ENCODE results near the gene ADCY9.
"Not testable (repeated sequence)": the region's sequence is repeated elsewhere in the genome, so short reads cannot be mapped to it uniquely, and the experiment has no call there.

Gene ADCY9

DNA sequence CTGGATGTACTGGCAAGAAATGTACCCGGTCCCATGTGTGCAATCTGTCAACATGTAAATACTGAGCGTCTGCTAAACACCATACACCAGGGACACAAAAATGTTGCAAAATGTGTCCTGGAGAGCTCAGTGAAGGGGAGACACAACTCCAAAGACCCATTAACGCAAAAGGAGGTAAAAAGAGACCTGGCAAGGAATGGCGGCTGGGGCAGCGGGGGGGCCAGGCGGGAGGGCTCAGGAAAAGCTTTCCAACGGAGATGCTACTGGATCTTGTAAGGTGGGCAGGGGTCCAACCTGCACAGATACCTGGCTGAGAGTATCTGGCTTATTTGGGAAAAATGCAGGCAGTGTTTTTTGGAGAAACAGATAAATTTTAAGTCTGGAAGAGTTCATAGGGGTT lies 40.7 kb downstream of the ADCY9 start:
- DNase-seq (ENCODE audit: low spot score) = no peak
- ChIA-PET CTCF (interaction anchor here (0.5 kb wide), 1 partner anchor 36 kb away, joined by 3 read pairs; no protein-coding TSS in a partner anchor), POLR2A (ENCODE audit: low non-redundant PET) (no interaction called here)
- TF ChIP-seq, protein P1, sequence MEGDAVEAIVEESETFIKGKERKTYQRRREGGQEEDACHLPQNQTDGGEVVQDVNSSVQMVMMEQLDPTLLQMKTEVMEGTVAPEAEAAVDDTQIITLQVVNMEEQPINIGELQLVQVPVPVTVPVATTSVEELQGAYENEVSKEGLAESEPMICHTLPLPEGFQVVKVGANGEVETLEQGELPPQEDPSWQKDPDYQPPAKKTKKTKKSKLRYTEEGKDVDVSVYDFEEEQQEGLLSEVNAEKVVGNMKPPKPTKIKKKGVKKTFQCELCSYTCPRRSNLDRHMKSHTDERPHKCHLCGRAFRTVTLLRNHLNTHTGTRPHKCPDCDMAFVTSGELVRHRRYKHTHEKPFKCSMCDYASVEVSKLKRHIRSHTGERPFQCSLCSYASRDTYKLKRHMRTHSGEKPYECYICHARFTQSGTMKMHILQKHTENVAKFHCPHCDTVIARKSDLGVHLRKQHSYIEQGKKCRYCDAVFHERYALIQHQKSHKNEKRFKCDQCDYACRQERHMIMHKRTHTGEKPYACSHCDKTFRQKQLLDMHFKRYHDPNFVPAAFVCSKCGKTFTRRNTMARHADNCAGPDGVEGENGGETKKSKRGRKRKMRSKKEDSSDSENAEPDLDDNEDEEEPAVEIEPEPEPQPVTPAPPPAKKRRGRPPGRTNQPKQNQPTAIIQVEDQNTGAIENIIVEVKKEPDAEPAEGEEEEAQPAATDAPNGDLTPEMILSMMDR (conservative IDR thresholded peaks at IDR 0.05; ENCODE audit: low read depth) = no peak
- H3K27ac ChIP-seq = no peak overlapping the region

DNA sequence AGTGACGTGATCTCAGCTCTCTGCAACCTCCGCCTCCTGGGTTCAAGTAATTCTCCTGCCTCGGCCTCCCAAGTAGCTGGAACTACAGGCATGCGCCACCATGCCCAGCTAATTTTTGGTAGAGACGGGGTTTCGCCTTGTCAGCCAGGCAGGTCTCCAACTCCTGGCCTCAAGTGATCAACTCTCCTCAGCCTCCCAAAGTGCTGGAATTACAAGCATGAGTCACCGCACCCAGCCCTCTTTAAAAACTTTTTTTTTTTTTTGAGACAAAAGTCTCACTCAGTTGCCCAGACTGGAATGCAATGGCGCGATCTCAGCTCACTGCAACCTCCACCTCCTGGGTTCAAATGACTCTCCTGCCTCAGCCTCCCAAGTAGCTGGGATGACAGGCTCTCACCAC lies 43.1 kb downstream of the ADCY9 start:
- CTCF ChIA-PET; DNase-seq (ENCODE audit: low spot score); POLR2A ChIA-PET (ENCODE audit: low non-redundant PET): not testable (repeated sequence)
- H3K27ac ChIP-seq = peak overlapping the region; percentile 20; the same call in 1 of the 2 replicates

DNA sequence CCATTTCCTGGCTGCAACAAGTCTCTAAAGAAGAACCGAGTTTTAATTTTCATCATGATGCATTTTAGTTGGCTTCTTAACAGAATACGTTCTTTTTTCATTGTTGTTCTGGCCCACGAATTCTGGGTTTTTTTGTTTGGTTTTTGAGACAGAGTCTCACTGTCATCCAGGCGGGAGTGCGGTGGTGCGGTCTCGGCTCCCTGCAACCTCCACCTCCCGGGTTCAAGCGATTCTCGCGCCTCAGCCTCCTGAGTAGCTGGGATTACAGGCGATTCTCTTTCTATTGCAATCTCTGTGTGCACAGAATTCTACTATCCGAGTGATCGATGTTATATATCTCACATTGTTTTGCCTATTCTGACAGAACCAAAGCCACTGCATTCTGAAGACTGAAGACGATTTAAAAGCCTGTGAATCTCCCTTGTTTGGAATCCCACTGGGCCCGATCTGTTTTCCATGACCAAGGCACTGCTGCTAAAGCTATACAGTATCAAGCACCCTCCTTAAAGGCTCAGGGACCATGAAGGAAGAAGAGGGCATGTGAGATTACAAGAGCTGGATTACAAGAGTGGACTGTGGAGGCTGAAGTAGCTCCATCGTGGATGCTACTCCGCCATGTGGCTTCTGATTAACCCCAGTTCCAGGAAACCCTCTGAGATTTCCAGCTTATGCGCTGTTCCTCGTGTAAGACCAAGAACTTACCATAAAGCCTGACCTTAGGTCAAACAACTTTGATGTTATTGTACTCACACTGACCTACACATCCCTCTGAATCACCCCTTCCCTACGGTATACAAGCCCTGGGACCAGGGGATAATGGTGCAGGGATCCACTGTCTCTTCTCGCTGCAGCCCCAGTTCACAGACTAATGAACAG lies 44.3 kb downstream of the ADCY9 start:
- no peak for DNase-seq (ENCODE audit: low spot score)
- ChIA-PET POLR2A (ENCODE audit: low non-redundant PET) (no interaction called here), CTCF (interaction anchor here (0.5 to 0.6 kb wide), 2 partner anchors 11 to 240 kb away, joined by 3 to 4 read pairs; no protein-coding TSS in a partner anchor)
- TF ChIP-seq, protein P1 (conservative IDR thresholded peaks at IDR 0.05; ENCODE audit: low read depth) = no peak
- no peak overlapping the region for H3K27ac ChIP-seq

DNA sequence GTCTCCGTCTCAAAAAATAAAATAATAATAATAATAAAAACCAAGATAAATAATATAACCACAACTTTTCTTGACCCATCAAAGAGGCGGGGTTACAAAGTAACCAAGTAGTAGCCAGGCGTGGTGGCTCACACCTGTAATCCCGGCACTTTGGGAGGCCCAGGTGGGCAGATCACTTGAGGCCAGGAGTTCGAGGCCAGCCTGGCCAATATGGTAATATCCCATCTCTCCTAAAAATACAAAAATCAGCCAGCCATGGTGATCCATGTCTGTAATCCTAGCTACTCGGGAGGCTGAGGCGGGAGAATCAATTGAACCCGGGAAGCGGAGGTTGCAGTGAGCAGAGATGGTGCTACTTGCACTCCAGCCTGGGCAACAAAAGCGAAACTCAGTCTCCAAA lies 45.3 kb downstream of the ADCY9 start:
- POLR2A ChIA-PET (ENCODE audit: low non-redundant PET) = no interaction called here

DNA sequence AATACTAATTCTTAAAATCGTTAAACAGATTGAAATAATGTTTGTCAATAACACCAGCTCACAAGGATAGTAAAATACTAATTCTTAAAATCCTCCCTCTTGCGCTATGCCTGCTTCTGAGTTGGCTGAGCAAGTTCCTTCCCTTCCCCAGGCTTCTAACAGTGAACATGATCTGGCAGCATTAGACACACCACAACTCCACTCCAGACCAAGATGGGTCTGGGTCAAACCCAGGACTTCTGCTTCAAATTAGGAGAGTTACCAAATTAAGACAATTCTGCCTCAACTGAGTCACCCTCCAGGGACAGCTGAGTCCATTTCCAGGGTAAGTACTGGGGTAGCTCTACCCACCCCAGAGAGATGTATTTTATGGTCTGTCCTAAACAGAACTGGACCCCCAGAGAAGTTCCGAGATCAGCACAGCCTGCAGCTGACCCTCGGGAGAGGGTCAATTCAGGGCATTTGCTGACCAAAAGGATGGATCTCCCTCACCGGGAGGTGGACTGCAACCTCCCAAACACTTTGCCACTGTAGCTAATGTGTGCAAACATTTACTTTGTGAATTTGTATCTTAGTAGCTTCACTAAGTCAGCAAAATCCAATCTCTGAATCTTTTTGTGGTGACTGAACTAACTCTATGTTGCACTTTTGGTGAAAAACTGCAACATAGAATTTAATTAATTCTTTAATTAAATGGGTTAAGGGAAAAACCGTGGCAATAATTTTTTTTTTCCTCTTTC lies 48.8 kb downstream of the ADCY9 start:
- TF ChIP-seq, protein P1 (conservative IDR thresholded peaks at IDR 0.05; ENCODE audit: low read depth) = no peak
- CTCF ChIA-PET = interaction anchor here (0.6 kb wide), 1 partner anchor 69 kb away, joined by 4 read pairs; no protein-coding TSS in a partner anchor
- no peak for DNase-seq (ENCODE audit: low spot score)
- H3K27ac ChIP-seq = no peak overlapping the region
- POLR2A ChIA-PET (ENCODE audit: low non-redundant PET) = no interaction called here

More for the DNA sequence above, 45.3 kb downstream of the ADCY9 start:
- TF ChIP-seq, protein P1 (conservative IDR thresholded peaks at IDR 0.05; ENCODE audit: low read depth) = no peak
- no peak for DNase-seq (ENCODE audit: low spot score)
- CTCF ChIA-PET = interaction anchor here (0.7 kb wide), 1 partner anchor 11 kb away, joined by 4 read pairs; no protein-coding TSS in a partner anchor
- H3K27ac ChIP-seq = no peak overlapping the region

DNA sequence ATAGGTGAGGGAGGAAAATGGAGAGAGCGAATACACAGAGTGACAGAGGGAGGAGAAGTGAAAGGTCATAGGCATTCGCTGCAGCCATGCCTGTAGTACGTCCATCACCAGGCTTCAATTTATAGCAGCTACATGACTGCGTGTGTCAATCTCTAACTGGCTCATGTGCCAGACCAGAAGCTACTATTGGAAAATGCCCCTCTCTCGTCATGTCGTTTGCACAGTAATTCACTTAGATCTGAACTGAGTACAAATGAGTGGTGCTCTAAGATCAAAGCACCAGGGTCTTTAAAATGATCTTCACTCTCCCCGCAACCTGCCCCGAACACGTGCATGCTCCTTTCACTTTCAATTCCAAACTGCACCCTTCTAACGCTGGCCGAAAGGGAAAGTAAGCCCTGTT lies 51.3 kb downstream of the ADCY9 start:
- ChIA-PET CTCF (no interaction called here), POLR2A (ENCODE audit: low non-redundant PET) (no interaction called here)
- no peak for DNase-seq (ENCODE audit: low spot score)
- TF ChIP-seq, protein P1 (conservative IDR thresholded peaks at IDR 0.05; ENCODE audit: low read depth) = no peak
- H3K27ac ChIP-seq = no peak overlapping the region
